Esophagus muscularis mucosa (tissue), 4 donors: ENCODE results near the gene OR52L1. TPM values are rescaled to one million over a fixed set of nuclear protein-coding genes. Genes with fewer than 3 reads are reported as not detected.

Source experiments
- DNase-seq: peaks from one replicate; pipeline ENCODE4 v3.0.0-alpha.2; 2017; ENCODE audit errors: extremely low spot score
- H3K27ac ChIP-seq, 4 donors: fragments of 200-600 bp; sonication (generic); replicated peaks in 1 of 4; 1 replicate in 3 of 4; 2 replicates in 1 of 4; pipeline ENCODE4 v1.5.1; 2016 to 2019; ENCODE audit warnings: mild to moderate bottlenecking in 1 of 4
- H3K27me3 ChIP-seq, 4 donors: fragments of 200-600 bp; sonication (generic); one replicate each; pipeline versions ENCODE4 v1.5.1 to v1.6.0; 2016 to 2019
- H3K36me3 ChIP-seq, 4 donors: fragments of 200-600 bp; sonication (generic); one replicate each; pipeline ENCODE4 v1.5.1; 2016 to 2019
- H3K4me1 ChIP-seq, 4 donors: fragments of 200-600 bp; sonication (generic); one replicate each; pipeline ENCODE4 v1.5.1; 2016 to 2019
- H3K4me3 ChIP-seq, 4 donors: fragments of 200-600 bp; sonication (generic); 1 replicate in 2 of 4; 2 replicates in 2 of 4; pipeline ENCODE4 v1.5.1; 2016 to 2019; ENCODE audit warnings: mild to moderate bottlenecking in 4 of 4, moderate library complexity in 1 of 4
- H3K9me3 ChIP-seq, 4 donors: fragments of 200-600 bp; sonication (generic); 1 replicate in 3 of 4; 2 replicates in 1 of 4; pipeline ENCODE4 v1.5.1; 2016 to 2019
- CTCF ChIP-seq, 3 experiments: fragments of 200-600 bp in 2 of 3; fragments of 450-650 bp in 1 of 3; sonication (generic) in 2 of 3; IDR thresholded peaks; one replicate each; pipeline ENCODE4 v1.5.1; 2017 to 2019; ENCODE audit warnings: antibody characterized with exemption in 3 of 3, mild to moderate bottlenecking in 2 of 3, moderate library complexity in 1 of 3
- EP300 ChIP-seq: sonication (generic); formaldehyde crosslinking; IDR thresholded peaks from one replicate; pipeline ENCODE4 v1.6.1; 2017; ENCODE audit warnings: antibody characterized with exemption
- POLR2A ChIP-seq: fragments of 450-650 bp; IDR thresholded peaks from one replicate; pipeline ENCODE4 v1.6.1; 2017; ENCODE audit warnings: antibody characterized with exemption, moderate library complexity, mild to moderate bottlenecking, low read depth
- POLR2AphosphoS5 ChIP-seq, 2 donors: sonication (generic); formaldehyde crosslinking; IDR thresholded peaks; one replicate each; pipeline ENCODE4 v1.6.1; 2017; ENCODE audit warnings: antibody characterized with exemption in 2 of 2
- WGBS: methylation state at CpG from one replicate; pipeline ENCODE4 v1.1.5; 2018; 5-methylcytosine and 5-hydroxymethylcytosine counted together
- intact Hi-C: fragments of 100-400 bp; cut with DNase I; formaldehyde crosslinking; loops from one replicate; pipeline ENCODE4 v1.15.1; 2023
- total RNA-seq, 4 donors: library from RNA; depleted of rRNA; stranded (reverse); fragments of >200 nt; gene quantifications; one replicate each; pipeline versions ENCODE4 v1.1.0 to v1.2.1, GENCODE V29; 2016

The OR52L1 gene
- total RNA-seq, 4 donors from 2014 or later = not detected

DNA sequence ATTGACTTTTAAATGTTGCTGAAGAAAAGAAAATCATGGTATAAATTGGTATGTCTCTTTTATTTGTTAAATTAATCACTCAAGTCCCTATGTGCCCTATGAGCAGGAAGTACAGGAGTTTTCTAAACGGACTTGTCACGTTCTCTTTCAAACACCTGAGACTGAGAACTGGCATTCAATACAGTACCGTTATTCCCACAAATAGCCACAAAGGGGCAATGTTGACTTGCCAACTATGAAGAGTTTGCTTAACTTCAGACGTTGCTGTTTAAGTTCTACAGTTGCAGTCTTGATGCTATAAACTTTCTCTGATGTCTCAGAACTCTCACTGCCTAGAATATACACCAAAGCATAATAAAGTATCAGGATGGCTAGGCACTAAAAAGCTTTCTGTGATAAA, 36.2 kb upstream of the OR52L1 start:
- Histone ChIP-seq H3K4me1 (no peaks in the 10 kb centered on the region), H3K27me3 (no peaks in the 10 kb centered on the region), H3K27ac (no peak overlapping the region), H3K4me3 (no peak overlapping the region), H3K36me3 (no peaks in the 10 kb centered on the region), H3K9me3 (no peaks in the 10 kb centered on the region)
- intact Hi-C loops = loop anchor here (2.0 kb wide), 1 partner anchor 332 kb away; no protein-coding TSS in a partner anchor
- 0% methylated on average over 4 of the region's 4 CpGs for WGBS
- DNase-seq = no peak
- TF ChIP-seq POLR2A (no peak), CTCF (IDR thresholded peaks at IDR 0.05) (peak; percentile 42 to 60 (median 45))

- H3K27ac ChIP-seq = no peak overlapping the region
- no peak for TF ChIP-seq CTCF (IDR thresholded peaks at IDR 0.05)
- TF ChIP-seq POLR2AphosphoS5 (IDR thresholded peaks at IDR 0.05) = no peak
- TF ChIP-seq EP300 = no peak
- TF ChIP-seq POLR2A = no peak
- no peak for DNase-seq
- peaks cover 0 to 23% (median 0%) of the 10 kb centered on the region in 4 donors for H3K27me3 ChIP-seq
- intact Hi-C loops = no loop called here
- H3K9me3 ChIP-seq = peaks cover 0 to 11% (median 7%) of the 10 kb centered on the region in 4 donors
- H3K4me1 ChIP-seq = no peaks in the 10 kb centered on the region
- 100% methylated on average over 3 of the region's 3 CpGs for WGBS
- H3K4me3 ChIP-seq = no peak overlapping the region
- H3K36me3 ChIP-seq = no peaks in the 10 kb centered on the region
Measured at GRCh38 chr11:6013042-6013441, 26.3 kb upstream of the OR52L1 start.

- no peak overlapping the region for H3K27ac ChIP-seq
- WGBS = 88% methylated on average over 4 of the region's 4 CpGs
Measured at GRCh38 chr11:6012035-6012668, 25.4 kb upstream of the OR52L1 start.

GRCh38 chr11:6006846-6007245, 20.1 kb upstream of the OR52L1 start, which contains the start of gene OR56A4:
TSS of gene OR56A4 (minus strand) at chr11:6006946. CDS start at chr11:6002992, 3,954 bp downstream.
- no peak within 1 kb of the TSS for H3K27ac ChIP-seq
- no peak for DNase-seq
- H3K4me3 ChIP-seq = no peak within 1 kb of the TSS
- no peaks in the 10 kb centered on the region for H3K9me3 ChIP-seq
- no peak for TF ChIP-seq POLR2A
- no peak for TF ChIP-seq POLR2AphosphoS5 (IDR thresholded peaks at IDR 0.05)
- no peak for TF ChIP-seq EP300
- TF ChIP-seq CTCF (IDR thresholded peaks at IDR 0.05) = no peak
- intact Hi-C loops = no loop called here
- H3K36me3 ChIP-seq = no peaks in the 10 kb centered on the region
- H3K27me3 ChIP-seq = peaks cover 0 to 5% (median 0%) of the 10 kb centered on the region in 4 donors
- H3K4me1 ChIP-seq = no peaks in the 10 kb centered on the region

More at GRCh38 chr11:6012035-6012668, 25.4 kb upstream of the OR52L1 start:
- Histone ChIP-seq H3K4me1 (no peaks in the 10 kb centered on the region), H3K36me3 (no peaks in the 10 kb centered on the region), H3K27me3 (peaks cover 0 to 23% (median 0%) of the 10 kb centered on the region in 4 donors), H3K9me3 (peaks cover 0 to 9% (median 6%) of the 10 kb centered on the region in 4 donors), H3K4me3 (no peak overlapping the region)
- no peak for DNase-seq
- TF ChIP-seq CTCF (IDR thresholded peaks at IDR 0.05) = no peak
- no peak for TF ChIP-seq EP300
- no peak for TF ChIP-seq POLR2A
- no peak for TF ChIP-seq POLR2AphosphoS5 (IDR thresholded peaks at IDR 0.05)
- intact Hi-C loops = no loop called here

DNA sequence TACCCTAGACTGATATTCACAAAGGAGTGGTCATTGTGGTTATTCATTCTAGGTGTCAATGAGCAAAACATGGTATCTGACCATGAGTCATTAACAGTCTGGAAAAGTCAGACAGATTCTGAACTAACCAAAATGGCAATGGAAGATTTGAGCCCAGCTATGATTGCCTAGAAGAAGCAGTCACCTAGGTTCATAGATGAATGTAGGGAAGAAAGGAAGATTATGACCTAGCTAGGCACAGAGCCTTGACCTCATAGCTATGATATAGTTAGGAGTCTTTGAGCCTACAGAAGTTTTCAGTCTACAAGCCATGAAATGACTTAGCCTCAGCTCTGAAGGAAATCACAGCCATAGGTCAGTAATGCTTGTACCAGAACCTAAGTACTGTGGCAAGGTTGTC, 19.6 kb upstream of the OR52L1 start:
- Histone ChIP-seq H3K4me3 (no peak overlapping the region), H3K4me1 (no peaks in the 10 kb centered on the region), H3K27ac (no peak overlapping the region), H3K27me3 (peaks cover 0 to under 1% (median 0%) of the 10 kb centered on the region in 4 donors), H3K9me3 (no peaks in the 10 kb centered on the region), H3K36me3 (no peaks in the 10 kb centered on the region)
- intact Hi-C loops = no loop called here
- no peak for TF ChIP-seq EP300
- no peak for DNase-seq
